ENCODE data around the gene ADRB1.

ADRB1 gene

DNA sequence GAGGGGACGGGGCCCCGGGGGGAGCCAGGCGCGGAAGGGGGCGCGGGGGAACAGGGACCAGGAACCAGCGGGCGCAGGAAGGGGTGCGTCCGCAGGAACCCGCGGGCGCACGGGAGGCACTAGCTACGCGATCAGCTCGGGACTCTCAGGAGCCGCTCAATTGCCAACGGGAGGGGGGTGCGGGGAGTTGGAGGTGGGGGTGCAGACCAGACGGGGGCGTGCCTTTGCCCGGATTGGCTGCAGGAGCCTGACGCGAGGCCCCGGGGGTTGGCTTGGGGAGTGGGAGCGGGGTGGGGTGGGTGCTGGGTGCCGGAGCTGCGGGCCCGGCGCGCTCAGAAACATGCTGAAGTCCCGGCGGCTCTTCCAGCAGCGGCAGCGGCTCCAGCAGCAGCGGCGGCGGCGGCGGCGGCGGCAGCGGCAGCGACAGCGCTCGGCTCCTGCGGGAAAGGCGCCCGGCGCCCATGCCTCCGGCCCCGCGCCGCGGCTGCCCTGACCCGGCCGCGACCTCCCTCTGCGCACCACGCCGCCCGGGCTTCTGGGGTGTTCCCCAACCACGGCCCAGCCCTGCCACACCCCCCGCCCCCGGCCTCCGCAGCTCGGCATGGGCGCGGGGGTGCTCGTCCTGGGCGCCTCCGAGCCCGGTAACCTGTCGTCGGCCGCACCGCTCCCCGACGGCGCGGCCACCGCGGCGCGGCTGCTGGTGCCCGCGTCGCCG, at the start of gene ADRB1:
Gene ADRB1 (plus strand): TSS at position 335 of the 715 bp plus-strand sequence. CDS start 267 bp downstream, at position 602.
- DNase-seq (ENCODE audit: low read depth in 1 of 2, low spot score in 1 of 2), result no peak

DNA sequence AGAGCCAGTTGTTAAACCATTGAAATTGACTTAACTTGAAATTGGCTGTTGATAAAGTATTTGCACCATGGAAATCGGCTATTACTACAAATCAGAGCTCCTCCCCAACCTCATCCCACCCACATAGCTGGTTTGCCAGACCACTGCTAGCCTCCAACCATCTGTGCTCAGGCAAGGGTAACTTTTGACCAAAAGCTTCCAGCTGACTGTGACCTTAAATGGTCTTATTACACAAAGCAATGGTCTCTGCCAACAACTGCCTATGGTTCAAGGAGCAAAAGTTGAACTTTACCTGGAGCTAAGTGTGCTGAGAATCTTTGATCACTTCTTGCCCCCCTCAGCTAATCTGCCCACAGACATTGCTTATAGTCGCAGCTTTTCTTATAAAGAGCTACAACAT, 48.5 kb upstream of the ADRB1 start:
- DNase-seq (ENCODE audit: low read depth in 1 of 2, low spot score in 1 of 2), result no peak

GRCh38 chr10:113997428-113997827, 46.2 kb upstream of the ADRB1 start:
- DNase-seq (ENCODE audit: low read depth in 1 of 2, low spot score in 1 of 2), result no peak

DNA sequence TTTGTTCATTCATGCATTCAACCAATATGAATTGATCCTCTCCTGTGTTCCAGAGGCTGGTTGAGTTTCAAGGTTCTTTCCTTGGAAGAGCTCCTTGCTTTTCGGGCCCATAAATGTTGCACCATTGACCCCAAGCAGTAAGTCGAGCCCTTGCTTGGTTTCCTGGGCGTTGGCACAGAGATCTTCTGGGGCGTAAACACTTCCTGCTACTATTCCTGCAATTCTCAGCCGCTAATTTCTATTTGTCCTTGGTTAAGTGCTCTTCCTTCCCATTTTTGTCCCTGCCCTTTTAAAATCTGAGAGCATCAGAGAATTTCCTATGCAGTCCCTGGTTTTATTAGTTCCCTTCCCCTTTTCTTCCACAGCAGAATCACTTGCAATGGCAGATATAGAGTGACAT, 44.1 kb upstream of the ADRB1 start:
- no peak for DNase-seq (ENCODE audit: low read depth in 1 of 2, low spot score in 1 of 2)

DNA sequence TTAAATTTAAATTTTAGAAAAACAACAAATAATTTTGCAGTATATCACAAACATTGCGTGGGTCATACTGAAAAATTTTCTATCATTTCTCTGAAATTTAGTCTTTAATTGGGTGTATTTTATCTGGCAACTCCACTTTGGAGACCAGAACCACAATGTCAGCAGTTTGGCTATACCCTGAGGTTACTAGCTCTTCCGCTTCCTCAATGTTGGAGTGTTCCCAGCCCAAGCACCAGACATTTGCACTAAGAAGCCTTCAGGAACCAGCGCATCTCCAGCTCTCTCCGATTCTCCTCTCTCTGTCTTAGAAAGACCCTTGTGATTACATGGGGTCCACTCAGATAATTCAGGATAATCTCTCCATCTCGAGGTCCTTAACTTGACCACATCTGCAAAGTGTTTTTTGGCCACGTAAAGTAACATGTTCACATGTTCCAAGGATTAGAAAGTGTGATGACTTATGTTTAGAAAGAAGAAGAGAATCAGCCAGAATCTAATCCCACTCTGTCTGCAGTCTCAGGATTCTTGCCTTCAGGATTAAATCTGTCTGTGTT, 43.1 kb upstream of the ADRB1 start:
- DNase-seq (ENCODE audit: low read depth in 1 of 2, low spot score in 1 of 2), result no peak

DNA sequence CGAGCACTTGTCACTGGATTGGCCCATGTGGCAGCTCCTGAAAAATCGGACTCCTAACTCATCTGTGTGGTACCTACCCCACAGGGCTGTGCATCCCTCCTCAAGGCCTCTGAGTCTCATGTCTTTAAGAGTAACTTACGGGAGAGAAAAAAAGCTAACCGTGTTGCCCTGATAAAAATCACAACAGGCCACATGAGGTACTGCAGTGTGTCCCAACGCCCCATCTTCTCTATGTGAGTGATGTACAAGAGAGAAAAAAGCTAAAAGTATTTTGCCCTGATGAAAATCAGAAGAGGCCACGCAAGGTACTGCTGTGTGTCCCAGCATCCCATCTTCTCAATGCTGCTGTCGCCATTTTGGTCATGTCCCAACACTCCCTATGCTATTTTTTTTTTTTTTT, 41.2 kb upstream of the ADRB1 start:
- no peak for DNase-seq (ENCODE audit: low read depth in 1 of 2, low spot score in 1 of 2)

DNA sequence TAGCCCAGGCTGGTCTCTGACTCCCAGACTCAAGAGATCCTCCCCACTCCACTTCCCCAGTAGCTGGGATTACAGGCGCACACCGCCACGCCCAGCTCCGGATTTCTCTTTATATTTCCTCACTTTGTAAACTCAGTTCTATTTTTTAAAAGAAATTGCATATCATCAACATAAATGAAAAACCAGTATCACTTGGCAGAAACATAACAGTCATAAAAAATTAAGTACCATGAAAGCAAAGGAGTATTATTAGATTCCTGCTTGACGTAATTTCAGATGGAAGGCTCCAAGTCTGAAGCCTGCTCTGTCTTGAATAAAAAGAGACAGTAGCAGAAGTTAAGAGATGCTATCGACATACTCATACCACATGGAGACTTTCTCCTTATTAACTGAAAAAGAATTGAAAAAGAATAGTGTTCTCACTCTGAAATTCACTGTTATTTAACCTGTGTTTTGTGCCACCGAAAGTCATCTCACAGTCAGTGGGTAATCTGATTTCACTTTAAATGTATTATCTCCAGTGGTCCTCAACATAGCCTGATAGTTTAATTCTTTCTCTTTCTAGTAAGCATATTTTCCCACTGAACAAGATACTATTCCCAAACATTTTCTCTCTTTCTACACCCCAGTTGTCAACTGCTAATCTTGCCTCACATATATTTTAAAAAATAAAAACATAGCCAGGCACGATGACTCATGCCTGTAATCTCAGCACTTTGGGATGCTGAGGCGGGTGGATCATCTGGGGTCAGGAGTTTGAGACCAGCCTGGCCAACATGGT, 40.3 kb upstream of the ADRB1 start:
- no peak for DNase-seq (ENCODE audit: low read depth in 1 of 2, low spot score in 1 of 2)

DNA sequence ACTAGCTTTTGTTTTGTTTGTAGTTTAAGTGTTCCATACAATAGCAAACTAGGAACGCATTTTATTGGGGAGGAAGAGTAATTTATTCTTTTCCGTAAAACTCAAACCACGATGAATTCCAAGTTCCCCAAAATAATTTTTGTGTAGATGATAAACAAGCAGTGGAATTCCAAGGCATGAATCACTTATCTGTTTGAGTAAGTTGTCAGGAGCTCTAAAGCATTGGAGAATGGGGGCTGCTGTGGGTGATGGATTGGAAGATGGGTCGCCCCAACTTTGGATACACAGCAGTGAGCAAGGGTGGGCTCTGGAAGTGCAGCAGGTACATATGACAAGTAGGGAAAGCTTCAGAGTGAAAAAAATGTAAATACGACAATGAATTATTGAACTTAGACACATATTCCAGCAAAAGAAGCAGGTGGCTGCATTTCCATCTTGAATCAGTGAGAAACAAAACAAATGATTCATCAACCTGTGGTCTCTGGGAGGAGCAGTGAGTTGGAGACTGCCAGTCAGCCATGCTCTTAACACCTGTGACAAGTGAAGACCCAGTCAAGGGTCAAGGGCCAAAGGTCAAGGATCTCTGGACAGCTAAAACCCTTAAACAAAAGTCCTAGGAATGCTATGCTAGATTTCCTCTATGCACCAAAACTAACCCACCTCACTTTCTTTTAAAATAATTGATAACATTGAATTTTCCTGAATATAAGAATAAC, 34.2 kb upstream of the ADRB1 start:
- no peak for DNase-seq (ENCODE audit: low read depth in 1 of 2, low spot score in 1 of 2)

- no peak for DNase-seq (ENCODE audit: low read depth in 1 of 2, low spot score in 1 of 2)
These were observed 33.4 kb upstream of the ADRB1 start for GRCh38 chr10:114010316-114010715.

GRCh38 chr10:114012650-114013049, 31.0 kb upstream of the ADRB1 start:
- no peak for DNase-seq (ENCODE audit: low read depth in 1 of 2, low spot score in 1 of 2)

DNA sequence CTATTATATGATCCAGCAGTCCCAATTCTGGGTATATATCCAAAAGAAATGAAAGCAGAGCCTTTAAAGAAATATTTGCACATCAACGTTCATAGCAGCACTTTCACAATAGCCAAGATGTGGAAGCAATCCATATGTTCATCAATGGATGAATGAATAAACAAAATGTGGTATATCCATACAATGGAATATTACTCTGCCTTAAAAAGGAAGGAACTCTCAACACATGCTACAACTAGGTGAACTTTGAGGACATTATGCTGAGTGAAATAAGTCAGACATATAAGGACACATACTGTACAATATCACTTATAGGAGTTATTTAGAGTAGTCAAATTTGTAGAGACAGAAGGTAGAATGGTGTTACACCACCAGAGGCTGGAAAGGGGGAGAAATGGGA, 28.0 kb upstream of the ADRB1 start:
- no peak for DNase-seq (ENCODE audit: low read depth in 1 of 2, low spot score in 1 of 2)

DNA sequence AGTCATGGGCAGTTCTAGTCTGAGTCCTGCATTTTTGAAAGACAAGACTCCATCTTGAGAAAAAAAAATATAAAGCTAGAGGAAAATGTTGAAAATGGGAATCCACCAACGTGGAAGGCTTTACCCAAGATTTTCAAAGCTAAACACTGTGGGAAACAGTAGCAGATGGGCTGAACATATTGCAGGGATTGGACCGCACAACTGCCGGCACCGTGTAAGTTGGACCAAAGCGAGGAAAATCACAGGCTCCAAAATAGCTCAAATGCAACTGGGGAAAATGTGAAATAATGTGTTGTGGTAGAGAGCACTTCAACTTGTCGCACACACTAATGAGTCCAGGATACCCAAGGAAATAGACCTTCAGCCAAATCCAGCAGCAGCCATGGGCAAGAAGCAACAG, 26.4 kb upstream of the ADRB1 start:
- no peak for DNase-seq (ENCODE audit: low read depth in 1 of 2, low spot score in 1 of 2)

DNA sequence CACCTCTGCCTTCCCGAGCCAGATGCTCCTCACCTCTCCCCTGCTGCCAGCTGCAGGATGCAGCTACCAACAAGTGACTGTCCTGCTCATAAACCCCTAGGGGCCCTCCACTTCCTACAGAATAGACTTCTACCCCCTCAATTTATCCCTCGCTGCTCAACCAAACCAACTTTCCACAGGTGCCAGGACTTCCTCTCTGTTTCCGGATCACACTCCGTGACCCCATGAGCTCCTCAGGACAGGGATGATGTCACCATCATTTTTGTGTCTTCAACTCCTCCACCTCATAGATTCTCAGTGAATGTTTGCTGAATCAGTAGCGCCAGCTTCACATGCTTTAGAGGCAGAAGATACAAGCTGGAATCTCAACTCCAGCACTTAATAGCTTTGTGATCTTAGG, 25.8 kb upstream of the ADRB1 start:
- no peak for DNase-seq (ENCODE audit: low read depth in 1 of 2, low spot score in 1 of 2)

- no peak for DNase-seq (ENCODE audit: low read depth in 1 of 2, low spot score in 1 of 2)
These were observed 24.4 kb upstream of the ADRB1 start for GRCh38 chr10:114019226-114019625.

- no peak for DNase-seq (ENCODE audit: low read depth in 1 of 2, low spot score in 1 of 2)
These were observed 22.5 kb upstream of the ADRB1 start for GRCh38 chr10:114021154-114021553.

DNA sequence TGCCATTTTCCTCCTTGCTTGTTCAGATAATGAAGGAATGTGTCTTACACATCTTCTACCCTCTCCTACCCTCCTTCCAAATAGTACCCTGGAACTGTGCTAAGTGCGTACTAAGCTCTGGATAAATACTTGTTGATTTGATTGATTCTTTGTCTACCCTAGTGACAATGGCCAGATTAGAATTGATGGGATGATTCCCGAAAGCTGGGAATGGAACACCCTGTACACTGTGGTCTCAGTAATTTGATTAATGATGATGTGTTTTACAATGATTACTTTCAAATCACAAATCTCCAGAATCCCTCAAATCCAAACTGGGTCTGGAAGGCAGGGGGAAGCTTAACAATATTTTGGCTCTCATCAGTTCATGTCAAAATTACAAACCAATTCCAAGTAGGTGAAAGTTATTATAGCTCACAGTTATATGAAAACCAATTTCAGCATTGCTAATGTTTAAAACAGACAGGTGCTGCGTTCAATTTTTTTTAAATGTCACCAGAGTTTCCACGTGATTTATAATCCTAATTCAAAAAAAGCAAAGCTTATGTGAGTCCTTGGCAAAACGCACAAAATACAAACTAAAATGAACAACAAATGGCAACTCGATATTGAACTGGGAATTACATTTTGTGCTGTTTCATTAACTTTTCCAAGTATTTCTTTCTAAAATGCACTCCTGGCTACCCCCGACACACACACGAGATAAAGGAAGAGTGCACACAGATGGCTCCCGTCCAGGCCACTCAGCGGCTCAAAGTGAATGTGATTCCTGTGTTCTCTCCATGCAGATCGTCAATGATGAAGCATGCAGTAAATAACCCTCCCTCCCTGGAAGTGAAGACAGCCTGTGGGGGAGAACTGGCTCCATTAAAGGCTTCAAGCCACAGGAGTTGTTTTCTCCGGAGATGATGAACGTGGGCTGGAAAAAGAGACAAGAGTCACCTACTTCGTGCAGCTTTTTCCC, 21.7 kb upstream of the ADRB1 start:
- DNase-seq (ENCODE audit: low read depth in 1 of 2, low spot score in 1 of 2), result no peak

DNA sequence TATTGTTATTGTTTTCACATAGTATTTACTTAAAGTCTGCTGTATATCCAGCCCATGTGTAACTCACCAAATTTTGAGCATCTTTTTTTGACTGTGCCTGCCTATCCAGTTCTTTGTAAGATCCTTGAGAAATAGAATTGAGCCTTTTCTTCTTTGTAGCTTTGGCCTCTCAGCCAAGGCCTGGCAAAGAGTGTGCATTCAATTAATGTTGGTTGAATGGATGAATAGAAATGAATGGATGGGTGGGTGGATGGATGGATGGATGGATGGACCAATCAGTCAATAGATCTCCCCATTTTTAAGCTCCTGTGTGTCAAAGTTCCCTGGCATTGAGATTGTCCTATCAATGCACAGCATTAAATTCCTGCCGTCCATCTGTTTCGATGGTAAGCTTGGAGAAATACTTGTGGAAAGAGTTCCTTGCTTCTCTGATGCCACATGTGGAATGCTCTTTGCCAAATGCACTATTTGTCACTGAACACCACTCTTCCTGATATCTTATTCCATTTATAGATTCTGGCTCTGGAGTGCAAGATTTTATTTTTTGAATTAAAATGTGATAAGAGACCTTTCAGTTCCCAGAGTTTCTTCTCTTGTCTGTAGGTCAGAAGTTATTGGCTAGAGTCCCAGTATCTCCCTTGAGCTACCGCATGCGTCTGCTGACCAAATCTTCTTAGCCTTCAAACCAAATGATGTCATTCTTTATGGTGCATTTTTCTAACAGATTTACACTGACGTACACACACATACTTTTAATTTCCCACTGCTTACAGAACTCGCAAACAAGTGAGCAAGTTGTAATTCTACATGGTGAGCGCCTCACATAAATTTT, 20.7 kb upstream of the ADRB1 start:
- DNase-seq (ENCODE audit: low read depth in 1 of 2, low spot score in 1 of 2), result no peak

GRCh38 chr10:114024876-114025610, 18.6 kb upstream of the ADRB1 start:
- no peak for DNase-seq (ENCODE audit: low read depth in 1 of 2, low spot score in 1 of 2)

- no peak for DNase-seq (ENCODE audit: low read depth in 1 of 2, low spot score in 1 of 2)
These were observed 18.0 kb upstream of the ADRB1 start for GRCh38 chr10:114025611-114026130.

Data from activated T-helper 1 cell treated with anti-CD3 and anti-CD28 coated beads, Interleukin-2, amount 50 U/mL, for 16 hours (primary cell).